Right atrium auricular region (tissue), 2 donors: ENCODE measurements around the gene SEMA7A. TPM values are rescaled to one million over a fixed set of nuclear protein-coding genes. Genes with fewer than 3 reads are reported as not detected.

Experiments used
- DNase-seq: peaks from one replicate; pipeline ENCODE4 v3.0.0-alpha.2; 2019; ENCODE audit warnings: low spot score
- H3K27ac ChIP-seq, 2 donors: fragments of 200-600 bp; sonication (generic); 1 replicate in 1 of 2; 2 replicates in 1 of 2; pipeline ENCODE4 v1.5.1; 2016 to 2019
- H3K27me3 ChIP-seq, 2 donors: fragments of 200-600 bp; sonication (generic); one replicate each; pipeline versions ENCODE4 v1.5.1 to v1.6.0; 2017 to 2019
- H3K36me3 ChIP-seq: fragments of 200-600 bp; sonication (generic); one replicate; pipeline ENCODE4 v1.5.1; 2016
- H3K4me1 ChIP-seq, 2 donors: fragments of 200-600 bp; sonication (generic); one replicate each; pipeline versions ENCODE4 v1.5.1 to v1.6.0; 2017 to 2019
- H3K4me3 ChIP-seq, 2 donors: fragments of 200-600 bp; sonication (generic); 1 replicate in 1 of 2; 2 replicates in 1 of 2; pipeline ENCODE4 v1.5.1; 2017 to 2019; ENCODE audit warnings: mild to moderate bottlenecking in 1 of 2, moderate library complexity in 1 of 2
- H3K9me3 ChIP-seq, 2 donors: fragments of 200-600 bp; sonication (generic); one replicate each; pipeline ENCODE4 v1.5.1; 2019
- total RNA-seq, 2 donors: library from RNA; depleted of rRNA; stranded (reverse); fragments of >200 nt; gene quantifications; one replicate each; pipeline ENCODE4 v1.1.0, GENCODE V29; 2016
- TF ChIP-seq, protein P1 (sequence below), 2 donors: fragments of 200-600 bp; sonication (generic); IDR thresholded peaks; one replicate each; pipeline ENCODE4 v1.5.1; 2019; ENCODE audit warnings: antibody characterized with exemption in 2 of 2

The SEMA7A gene
- total RNA-seq, 2 donors from 2014 or later, result 1.0 to 2.9 TPM

DNA sequence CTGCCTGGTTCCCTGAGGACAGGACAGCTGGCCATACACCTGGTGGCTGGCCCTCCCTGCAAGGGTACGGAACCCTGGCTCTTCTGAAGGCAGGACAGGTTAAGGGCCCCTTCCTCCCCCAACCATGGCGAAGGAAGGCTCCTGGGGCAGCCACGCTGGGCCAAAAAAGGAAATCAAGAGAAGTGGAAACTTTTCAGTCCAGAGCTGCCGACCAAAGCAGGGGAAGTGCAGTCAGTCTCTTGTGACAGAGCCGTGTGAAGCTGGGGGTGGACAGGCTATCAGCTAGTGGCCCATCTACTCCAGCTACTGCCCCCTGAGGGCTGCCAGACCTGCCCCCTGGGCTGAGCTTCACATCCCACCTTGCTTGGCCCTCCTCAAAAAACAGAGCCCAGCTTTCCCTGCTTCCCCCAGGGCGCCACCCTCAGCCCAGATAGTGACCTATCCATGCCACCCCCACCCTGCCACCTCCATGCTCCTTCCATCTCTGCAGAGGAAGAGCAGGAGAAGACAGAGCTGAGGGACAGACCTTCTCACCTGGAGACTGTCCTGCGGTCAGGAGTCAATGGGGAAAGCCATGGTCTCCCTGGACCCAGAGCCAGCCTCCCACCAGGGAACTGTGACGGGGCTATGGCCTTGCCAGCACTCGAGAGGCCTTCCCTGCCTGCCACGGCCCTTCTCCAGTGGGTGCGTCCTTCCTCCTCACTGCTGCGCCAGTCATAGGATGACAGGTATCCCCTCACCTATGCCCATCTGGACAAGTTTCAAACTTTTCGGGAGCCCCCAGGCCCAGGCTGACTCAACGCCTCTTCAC, 4.6 kb downstream of the SEMA7A start:
- H3K36me3 ChIP-seq, result no peaks in the 10 kb centered on the region
- H3K27ac ChIP-seq, result no peak overlapping the region
- TF ChIP-seq, protein P1, sequence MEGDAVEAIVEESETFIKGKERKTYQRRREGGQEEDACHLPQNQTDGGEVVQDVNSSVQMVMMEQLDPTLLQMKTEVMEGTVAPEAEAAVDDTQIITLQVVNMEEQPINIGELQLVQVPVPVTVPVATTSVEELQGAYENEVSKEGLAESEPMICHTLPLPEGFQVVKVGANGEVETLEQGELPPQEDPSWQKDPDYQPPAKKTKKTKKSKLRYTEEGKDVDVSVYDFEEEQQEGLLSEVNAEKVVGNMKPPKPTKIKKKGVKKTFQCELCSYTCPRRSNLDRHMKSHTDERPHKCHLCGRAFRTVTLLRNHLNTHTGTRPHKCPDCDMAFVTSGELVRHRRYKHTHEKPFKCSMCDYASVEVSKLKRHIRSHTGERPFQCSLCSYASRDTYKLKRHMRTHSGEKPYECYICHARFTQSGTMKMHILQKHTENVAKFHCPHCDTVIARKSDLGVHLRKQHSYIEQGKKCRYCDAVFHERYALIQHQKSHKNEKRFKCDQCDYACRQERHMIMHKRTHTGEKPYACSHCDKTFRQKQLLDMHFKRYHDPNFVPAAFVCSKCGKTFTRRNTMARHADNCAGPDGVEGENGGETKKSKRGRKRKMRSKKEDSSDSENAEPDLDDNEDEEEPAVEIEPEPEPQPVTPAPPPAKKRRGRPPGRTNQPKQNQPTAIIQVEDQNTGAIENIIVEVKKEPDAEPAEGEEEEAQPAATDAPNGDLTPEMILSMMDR (IDR thresholded peaks at IDR 0.05), result no peak
- DNase-seq, result no peak
- H3K9me3 ChIP-seq, result no peaks in the 10 kb centered on the region
- no peak overlapping the region for H3K4me3 ChIP-seq
- H3K27me3 ChIP-seq, result no peaks in the 10 kb centered on the region
- H3K4me1 ChIP-seq, result peaks cover 0 to 15% of the 10 kb centered on the region in 2 donors

GRCh38 chr15:74428442-74428787, 5.3 kb downstream of the SEMA7A start:
- Histone ChIP-seq H3K27ac (no peak overlapping the region), H3K4me1 (peaks cover 0 to 18% of the 10 kb centered on the region in 2 donors), H3K4me3 (no peak overlapping the region), H3K36me3 (no peaks in the 10 kb centered on the region), H3K9me3 (no peaks in the 10 kb centered on the region), H3K27me3 (no peaks in the 10 kb centered on the region)
- TF ChIP-seq, protein P1 (IDR thresholded peaks at IDR 0.05), result no peak
- no peak for DNase-seq

- no peaks in the 10 kb centered on the region for H3K27me3 ChIP-seq
- H3K4me1 ChIP-seq, result peaks cover 0 to 18% of the 10 kb centered on the region in 2 donors
- no peak overlapping the region for H3K27ac ChIP-seq
- no peaks in the 10 kb centered on the region for H3K9me3 ChIP-seq
- H3K4me3 ChIP-seq, result no peak overlapping the region
- DNase-seq, result no peak
- H3K36me3 ChIP-seq, result no peaks in the 10 kb centered on the region
- TF ChIP-seq, protein P1 (IDR thresholded peaks at IDR 0.05), result no peak
Measured at GRCh38 chr15:74427607-74428441, 5.9 kb downstream of the SEMA7A start.

- DNase-seq, result no peak
- H3K9me3 ChIP-seq, result no peaks in the 10 kb centered on the region
- TF ChIP-seq, protein P1 (IDR thresholded peaks at IDR 0.05), result no peak
- no peaks in the 10 kb centered on the region for H3K36me3 ChIP-seq
- no peak overlapping the region for H3K4me3 ChIP-seq
- H3K4me1 ChIP-seq, result peaks cover 0 to 22% of the 10 kb centered on the region in 2 donors
- no peaks in the 10 kb centered on the region for H3K27me3 ChIP-seq
- no peak overlapping the region for H3K27ac ChIP-seq
Measured at GRCh38 chr15:74426404-74427281, 7.1 kb downstream of the SEMA7A start.

DNA sequence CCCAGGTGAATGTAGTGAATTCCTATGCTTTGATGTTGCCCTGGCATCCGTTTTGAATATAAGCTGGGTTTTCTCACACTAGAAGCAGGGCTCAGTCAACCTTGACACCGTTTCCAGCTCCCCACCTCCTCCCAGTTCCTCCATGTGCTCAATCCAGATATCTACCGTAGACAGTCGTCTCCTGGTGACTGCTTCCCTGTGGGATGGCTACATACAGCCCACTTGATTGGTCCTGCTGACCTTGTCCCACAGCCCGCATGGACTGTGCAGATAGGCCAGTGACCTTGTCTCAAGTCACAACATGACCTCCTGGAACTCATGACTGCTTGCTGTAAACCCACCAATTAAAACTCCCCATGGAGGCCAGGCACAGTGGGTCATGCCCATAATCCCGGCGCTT, 8.1 kb downstream of the SEMA7A start:
- H3K9me3 ChIP-seq, result no peaks in the 10 kb centered on the region
- DNase-seq, result no peak
- no peaks in the 10 kb centered on the region for H3K36me3 ChIP-seq
- H3K4me1 ChIP-seq, result peaks cover 0 to 32% of the 10 kb centered on the region in 2 donors
- H3K27ac ChIP-seq, result no peak overlapping the region
- no peak overlapping the region for H3K4me3 ChIP-seq
- H3K27me3 ChIP-seq, result no peaks in the 10 kb centered on the region
- TF ChIP-seq, protein P1 (IDR thresholded peaks at IDR 0.05), result no peak
